Stimulated activated CD4-positive, alpha-beta T cell treated with anti-CD3 and anti-CD28 coated beads, Interleukin-12 subunit alpha, Interleukin-12 subunit beta, amount 100 ng/mL, for 48 hours (primary cell): ENCODE results near the gene WDR3.
"Not testable (repeated sequence)": the region's sequence is repeated elsewhere in the genome, so short reads cannot be mapped to it uniquely, and the experiment has no call there.

Experiments used
- DNase-seq, 3 donors: peaks; one replicate each; pipeline ENCODE4 v3.0.0-alpha.2; 2020; ENCODE audit warnings: low read depth in 2 of 3, low spot score in 1 of 3

The WDR3 gene

GRCh38 chr1:117929343-117930172 lies at the start of gene WDR3, which contains the start of gene GDAP2:
Gene WDR3, plus strand, starts transcription at chr1:117929739. Its CDS starts 3,581 bp downstream, at chr1:117933320.
Gene GDAP2, minus strand, starts transcription at chr1:117929621. Its CDS starts 9,264 bp downstream, at chr1:117920357.
- peak; percentile 89 to 96 (median 91) for DNase-seq

- DNase-seq: no peak
These were observed 45.9 kb upstream of the WDR3 start for GRCh38 chr1:117883616-117884015.

DNA sequence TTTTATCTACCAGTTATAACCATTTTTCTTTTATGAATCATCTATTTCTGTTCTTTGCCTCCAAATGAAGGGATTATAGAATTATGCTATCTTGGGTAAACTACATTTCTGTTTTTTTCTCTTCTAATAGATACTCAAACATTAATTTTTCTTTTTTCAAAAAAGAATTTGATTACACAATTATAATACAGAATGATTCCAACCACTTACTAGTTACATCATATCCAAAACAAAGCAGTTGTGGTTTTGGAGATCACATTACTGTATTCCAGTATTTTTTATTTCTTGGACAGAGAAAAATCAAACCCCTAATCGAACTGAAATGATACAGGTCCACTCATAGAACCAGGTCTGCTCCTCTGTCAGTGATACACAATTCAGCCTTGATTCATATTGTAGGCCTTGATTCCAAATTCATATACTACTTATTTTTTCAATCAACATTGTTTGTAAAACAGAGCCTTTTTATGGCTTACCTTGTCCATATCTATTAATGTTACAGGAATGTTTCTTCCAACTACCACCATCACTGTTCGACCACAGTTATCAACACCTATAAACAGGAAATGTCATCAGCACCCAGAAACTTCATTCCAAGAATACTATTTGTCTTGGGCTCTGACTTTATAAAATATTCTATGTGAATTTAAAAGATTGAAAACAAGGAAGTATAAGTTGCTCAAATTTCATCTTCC lies 43.3 kb upstream of the WDR3 start:
- no peak for DNase-seq

GRCh38 chr1:117890452-117890851 lies 39.1 kb upstream of the WDR3 start:
- DNase-seq: no peak

- DNase-seq: no peak
These were observed 37.0 kb upstream of the WDR3 start for GRCh38 chr1:117892512-117892911.

GRCh38 chr1:117894078-117894477 lies 35.5 kb upstream of the WDR3 start:
- no peak for DNase-seq

GRCh38 chr1:117895482-117896114 lies 33.9 kb upstream of the WDR3 start:
- peak; percentile 32 to 67 (median 51) for DNase-seq

- DNase-seq: no peak
These were observed 32.0 kb upstream of the WDR3 start for GRCh38 chr1:117897551-117897950.

DNA sequence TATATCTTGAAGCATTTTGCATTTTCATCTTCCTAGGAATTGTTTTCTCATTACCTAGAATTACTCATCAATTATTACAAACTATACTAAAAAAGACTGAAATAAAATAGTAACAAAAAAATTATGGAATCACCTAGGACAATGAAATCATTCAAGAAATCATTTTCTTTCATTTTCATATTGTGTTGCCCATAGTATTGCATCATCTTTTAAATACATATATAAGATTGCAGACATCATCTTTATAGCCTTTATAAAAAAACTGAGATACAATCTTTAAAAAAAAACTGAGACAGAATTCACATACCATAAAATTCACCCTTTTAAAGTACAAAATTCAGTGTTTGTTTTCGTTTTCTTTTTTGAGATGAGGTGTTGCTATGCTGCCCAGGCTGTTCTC lies 29.7 kb upstream of the WDR3 start:
- no peak for DNase-seq

DNA sequence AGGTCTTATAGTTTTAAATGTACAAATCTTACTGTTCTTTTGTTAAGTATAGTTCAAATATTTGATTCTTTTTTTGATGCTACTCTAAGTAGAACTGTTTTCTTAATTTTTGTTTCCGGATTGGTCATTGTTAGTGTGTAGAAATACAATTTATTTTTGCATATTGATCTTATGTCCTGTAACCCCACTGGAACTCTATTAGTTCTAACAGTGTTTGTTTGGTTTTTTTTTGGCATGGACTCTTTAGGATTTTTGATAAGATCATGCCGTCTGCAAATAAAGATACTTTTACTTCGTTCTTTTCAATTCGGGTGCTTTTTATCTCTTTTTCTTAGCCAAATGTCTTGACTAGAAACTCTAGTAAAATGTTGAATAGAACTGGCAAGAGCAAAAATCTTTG lies 26.6 kb upstream of the WDR3 start:
- no peak for DNase-seq

GRCh38 chr1:117904485-117904884 lies 25.1 kb upstream of the WDR3 start:
- DNase-seq: no peak

DNA sequence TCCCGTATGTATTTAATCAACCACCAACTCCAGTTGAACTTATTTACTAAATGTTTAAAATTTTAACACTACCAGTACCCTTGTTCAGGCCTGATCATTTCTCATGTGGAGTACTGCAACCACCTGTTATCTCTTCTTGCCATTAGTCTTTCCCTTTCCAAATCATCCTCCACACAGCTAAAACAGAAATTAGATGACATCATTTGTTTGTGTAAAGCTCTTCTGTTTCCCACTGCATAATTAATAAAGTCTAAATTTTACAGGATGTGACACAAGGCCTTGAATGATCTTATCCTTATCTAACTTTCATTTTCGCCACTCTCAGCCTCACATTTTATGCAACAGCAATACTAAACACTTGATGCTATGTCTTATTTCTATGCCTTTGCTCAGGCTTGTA lies 24.5 kb upstream of the WDR3 start:
- DNase-seq: no peak

- DNase-seq: no peak
These were observed 18.5 kb upstream of the WDR3 start for GRCh38 chr1:117911051-117911450.

DNA sequence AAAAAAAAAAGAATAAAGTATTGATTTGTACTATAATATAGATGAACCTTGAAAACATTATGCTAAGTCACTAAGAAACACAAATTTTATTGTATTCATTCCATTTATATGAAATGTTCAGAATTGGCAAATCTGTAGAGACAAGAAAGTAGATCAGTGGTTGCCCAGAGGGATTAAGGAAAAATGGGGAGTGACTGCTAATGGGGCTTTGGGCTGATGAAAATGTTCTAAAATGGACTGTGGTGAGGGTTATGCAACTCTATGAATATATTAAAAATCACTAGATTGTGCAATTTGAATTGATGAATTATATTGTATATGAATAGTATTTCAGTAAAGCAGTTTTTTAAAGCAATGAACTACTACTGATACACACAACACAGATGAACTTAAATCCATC lies 10.2 kb upstream of the WDR3 start:
- DNase-seq: no peak

GRCh38 chr1:117921991-117922390 lies 7.5 kb upstream of the WDR3 start:
- DNase-seq: no peak

DNA sequence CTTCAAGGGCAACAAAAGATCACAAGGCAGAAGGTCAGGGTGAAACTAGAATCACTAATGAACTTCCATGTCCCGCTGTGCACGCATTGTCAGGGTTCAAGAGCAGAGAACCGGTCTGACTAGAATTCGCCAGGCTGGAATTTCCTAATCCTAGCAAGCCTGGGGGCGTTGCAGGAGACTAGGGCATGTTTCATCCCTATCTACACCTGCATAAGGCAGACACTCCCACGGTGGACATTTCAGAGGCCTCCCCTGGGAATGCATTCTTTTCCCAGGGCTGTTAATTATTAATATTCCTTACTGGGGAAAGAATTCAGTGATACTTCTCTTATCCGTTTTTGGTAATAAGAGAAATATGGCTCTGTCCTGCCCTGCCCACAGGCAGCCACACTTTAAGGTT lies 6.8 kb upstream of the WDR3 start:
- DNase-seq: not testable (repeated sequence)

DNA sequence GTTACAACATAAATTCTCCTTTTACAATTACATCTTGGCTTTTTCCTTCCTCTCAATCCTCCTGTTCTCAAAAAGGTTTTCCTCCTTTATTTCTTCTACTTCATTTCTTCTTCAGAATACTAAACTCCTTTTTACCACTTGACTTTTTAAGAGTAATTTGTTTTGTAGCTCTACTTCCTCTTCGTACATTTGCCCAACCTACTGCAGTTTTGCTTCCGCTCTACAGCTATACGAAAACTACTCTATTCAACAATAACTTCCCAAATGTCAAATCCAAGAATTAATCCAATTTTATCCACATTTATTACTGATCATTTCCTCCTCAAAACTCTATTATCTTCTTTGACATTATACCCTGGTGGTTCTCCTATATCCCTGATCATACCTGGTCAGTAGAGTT lies 3.6 kb upstream of the WDR3 start:
- no peak for DNase-seq

- peak in 1 of 3 donors; percentile 4 for DNase-seq
These were observed 627 bp upstream of the WDR3 start for GRCh38 chr1:117928881-117929342.

GRCh38 chr1:117930173-117930447 lies 571 bp downstream of the WDR3 start:
- DNase-seq: no peak

GRCh38 chr1:117930484-117930883 lies 945 bp downstream of the WDR3 start:
- no peak for DNase-seq

GRCh38 chr1:117932576-117932975 lies 3.0 kb downstream of the WDR3 start:
- no peak for DNase-seq

DNA sequence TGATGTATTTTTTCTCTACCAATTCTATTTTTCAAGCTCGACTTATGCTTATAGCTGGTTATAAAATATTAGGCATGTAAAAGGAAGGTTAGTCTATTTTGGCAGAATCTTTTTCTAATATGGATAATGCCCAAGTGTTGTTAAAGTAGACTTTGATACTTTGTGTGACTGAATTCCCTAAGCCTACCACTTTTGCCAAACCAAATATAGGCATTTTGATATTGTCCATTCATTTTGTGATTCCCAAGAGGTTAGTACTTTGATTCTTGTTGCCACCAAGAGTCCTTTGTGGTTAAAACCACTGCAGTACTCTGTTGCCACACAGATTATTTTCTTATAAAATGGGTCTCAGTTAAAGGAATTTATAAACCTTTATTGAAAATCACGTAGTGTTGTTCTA lies 4.2 kb downstream of the WDR3 start:
- DNase-seq: no peak
